HG02870 (cell line): ENCODE results near the gene EI24.

Experiments
- ATAC-seq: cut with Tn5 transposase; IDR thresholded peaks from one replicate; pipeline ENCODE4 v1.9.1; 2021; ENCODE audit warnings: mild to moderate bottlenecking, moderate library complexity; ENCODE audit not compliant: unreplicated experiment

Gene EI24

DNA sequence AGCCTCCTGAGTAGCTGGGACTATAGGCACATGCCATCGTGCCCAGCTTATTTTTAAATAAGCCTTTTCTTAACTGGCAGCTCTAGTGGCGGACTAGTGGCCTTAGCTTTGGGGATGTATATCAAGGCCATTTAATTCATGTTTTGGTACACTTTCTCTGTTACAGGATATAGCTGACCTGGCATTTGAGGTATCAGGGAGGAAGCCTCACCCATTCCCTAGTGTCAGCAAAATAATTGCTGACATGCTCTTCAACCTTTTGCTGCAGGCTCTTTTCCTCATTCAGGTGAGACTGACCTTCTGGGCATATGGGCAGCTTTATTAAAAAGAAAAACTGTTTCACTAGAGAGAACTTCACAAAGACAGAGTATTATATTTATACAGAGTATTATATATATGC, 9.5 kb downstream of the EI24 start:
- no peak for ATAC-seq

DNA sequence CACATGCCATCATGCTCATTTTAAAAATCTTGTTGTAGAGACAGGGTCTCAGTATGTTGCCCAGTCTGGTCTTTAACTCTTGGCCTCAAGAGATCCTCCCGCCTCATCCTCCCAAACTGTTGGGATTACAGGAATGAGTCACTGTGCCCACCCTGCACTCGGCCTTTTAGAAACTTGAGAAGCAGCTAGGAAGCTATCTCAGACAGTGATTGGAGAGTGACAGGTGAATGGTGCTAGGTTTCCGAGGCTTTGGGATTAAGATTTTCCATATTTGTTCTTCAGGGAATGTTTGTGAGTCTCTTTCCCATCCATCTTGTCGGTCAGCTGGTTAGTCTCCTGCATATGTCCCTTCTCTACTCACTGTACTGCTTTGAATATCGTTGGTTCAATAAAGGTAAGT, 10.5 kb downstream of the EI24 start:
- no peak for ATAC-seq

DNA sequence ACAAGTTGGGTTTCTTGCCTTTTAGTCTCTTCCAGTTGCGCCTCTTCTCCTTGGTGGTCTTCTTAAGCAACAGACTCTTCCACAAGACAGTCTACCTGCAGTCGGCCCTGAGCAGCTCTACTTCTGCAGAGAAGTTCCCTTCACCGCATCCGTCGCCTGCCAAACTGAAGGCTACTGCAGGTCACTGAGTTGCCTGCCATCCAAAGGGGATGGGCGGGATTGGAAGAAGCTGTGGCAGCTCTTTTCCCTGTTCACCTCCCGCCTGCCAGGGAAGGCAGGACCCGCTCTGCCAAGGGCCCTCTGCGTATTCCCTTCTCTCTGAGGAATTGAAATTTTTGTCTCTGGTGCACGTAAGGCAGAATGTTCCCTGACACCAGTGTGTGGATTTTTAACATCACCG, 14.2 kb downstream of the EI24 start:
- ATAC-seq = no peak

DNA sequence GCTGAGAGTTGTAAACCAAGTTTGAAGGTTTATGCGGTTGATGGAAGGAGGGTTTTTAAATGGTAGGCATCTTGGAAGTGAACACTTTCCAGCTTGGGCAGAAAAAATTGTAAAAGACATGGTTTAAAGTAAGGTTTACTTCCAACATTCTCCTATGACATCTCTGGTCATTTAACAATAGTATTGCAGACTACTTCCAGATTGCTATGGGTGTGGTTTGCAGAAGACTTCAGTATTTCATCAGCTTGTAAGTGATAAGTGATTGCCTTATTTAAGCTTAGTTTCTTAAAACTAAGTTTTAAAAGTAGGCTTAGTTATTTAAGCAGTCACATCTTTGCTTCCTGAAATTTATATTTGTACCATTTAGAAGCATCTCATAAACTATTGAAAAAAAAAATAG, 16.2 kb downstream of the EI24 start:
- no peak for ATAC-seq

DNA sequence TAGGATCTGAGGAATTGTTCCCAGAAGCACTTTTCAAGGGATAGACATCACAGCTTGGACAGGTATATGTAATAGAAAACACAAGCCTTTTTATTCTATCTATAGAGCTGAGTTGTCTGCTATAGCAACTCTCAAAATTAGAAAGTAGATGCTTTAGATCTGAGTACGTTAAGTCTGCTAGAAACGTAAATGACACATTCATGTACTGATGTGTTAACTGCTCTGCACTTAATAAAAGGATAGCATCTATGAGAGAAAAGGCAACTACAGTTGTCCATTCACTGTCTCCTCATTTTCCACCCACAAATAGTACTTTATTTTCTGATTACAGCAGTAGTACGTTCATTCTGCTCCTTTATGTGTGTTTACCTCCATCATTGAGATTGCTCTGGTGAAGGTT, 17.3 kb downstream of the EI24 start:
- no peak for ATAC-seq

DNA sequence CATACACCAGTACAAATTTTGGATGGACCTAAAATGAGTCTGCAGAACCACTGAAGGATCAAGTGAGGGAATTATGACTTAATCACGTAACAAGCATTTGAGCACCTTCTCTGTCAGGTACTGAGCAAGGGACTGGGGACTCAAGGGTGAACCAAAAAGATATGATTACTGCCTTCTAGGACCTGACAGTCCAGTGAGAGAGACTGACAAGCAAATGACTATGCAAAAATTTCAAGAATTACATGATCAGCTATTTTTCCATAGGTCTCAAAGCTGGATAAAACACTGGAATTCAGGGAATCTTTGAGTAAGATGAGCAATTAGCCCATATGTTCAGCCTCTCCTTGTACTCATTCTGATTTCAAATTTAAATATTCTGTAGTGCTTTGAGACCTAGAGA, 18.2 kb downstream of the EI24 start:
- no peak for ATAC-seq

DNA sequence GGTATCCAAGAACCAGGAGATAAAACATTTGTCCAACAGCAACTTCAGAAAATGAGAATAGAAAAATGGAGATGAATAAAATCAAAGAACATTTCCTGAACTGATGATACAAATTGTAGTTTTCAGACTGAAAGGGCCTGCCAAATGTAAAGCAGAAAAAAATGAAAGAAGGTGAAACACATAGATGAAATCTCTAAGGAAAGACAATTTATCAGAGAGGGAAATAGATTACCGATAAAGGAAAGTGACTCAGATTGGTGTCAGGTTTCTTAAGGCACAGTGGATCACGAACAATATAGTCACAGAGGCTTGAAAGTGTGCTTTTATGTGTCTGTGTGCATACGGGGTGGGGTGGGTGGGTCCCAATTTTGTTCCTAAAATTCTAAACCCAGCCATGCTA, 19.2 kb downstream of the EI24 start:
- ATAC-seq = no peak

DNA sequence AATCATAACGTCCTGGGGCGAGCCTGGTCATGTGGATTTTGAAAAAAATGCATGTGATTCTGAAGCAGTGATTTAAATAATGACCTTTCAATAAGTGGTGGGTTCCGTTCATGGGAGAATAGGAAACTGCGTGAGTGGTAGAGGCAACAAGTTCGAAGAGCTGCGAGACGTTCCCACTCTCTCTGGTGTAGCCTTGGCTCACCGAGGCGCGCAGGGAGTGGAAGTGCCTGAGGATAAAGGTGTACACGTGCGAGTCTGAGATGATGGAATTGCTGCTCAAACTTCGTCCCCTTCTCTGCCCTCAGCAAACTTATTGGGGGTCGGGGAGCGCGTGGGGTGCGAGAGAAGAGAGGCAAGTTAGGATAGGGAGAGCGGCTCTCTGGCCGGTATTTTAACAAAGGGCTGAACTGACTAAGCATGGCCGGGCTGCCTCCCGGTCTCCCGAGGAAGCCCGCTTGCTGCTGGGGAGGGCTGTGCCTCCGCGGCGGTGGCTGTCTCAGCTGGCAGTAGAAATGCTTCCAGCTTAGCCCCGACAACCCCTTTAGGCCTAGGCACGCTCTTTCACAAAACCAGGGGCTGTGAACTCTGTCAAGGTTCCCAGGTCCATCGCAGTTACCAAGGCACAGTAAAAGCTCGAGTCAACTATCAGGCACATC, 22.5 kb downstream of the EI24 start:
- ATAC-seq = peak; percentile 10

DNA sequence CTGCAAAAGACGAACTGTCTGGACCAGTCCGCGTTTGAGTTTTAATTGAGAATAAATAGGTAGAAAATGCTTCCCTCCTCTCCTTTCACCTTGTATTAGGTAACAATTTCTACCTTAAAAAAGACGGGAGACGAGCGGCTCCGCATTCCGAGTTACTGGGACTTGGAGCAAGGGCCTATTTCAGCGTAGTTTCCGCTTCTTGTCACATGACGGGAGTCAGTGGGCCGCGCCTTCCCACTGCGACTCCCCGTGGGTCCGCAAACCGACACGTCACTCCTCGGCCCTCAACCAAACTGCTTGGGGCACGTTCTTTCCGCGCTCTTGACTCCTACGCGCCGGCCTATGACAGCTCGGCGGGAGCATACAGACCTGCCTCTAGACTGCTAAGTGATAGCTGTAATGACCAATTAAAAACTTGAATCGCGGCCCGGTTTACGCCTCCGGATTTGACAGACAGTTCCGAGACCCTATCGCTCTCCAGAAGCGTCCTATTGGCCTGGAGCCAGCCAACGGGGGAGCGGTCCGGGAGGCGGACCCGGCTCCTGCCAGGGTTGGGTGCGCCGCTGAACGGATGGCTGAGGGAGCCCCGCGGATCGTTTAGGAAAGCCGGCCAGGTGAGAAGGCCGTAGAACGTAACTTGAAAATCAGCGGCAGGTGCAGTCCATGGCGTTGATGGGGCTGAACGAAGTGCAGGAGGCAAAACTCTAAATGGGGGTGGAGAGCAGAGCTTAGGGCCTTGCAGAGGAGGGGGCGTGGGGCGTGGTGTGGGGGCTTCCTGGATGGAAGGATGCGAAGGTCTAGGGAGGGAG, 23.2 kb downstream of the EI24 start, which contains the start of gene STT3A:
Gene STT3A, plus strand, starts transcription at position 548 of the 809 bp plus-strand sequence. CDS start 3,064 bp downstream, outside the sequence.
- ATAC-seq = peak; percentile 95

DNA sequence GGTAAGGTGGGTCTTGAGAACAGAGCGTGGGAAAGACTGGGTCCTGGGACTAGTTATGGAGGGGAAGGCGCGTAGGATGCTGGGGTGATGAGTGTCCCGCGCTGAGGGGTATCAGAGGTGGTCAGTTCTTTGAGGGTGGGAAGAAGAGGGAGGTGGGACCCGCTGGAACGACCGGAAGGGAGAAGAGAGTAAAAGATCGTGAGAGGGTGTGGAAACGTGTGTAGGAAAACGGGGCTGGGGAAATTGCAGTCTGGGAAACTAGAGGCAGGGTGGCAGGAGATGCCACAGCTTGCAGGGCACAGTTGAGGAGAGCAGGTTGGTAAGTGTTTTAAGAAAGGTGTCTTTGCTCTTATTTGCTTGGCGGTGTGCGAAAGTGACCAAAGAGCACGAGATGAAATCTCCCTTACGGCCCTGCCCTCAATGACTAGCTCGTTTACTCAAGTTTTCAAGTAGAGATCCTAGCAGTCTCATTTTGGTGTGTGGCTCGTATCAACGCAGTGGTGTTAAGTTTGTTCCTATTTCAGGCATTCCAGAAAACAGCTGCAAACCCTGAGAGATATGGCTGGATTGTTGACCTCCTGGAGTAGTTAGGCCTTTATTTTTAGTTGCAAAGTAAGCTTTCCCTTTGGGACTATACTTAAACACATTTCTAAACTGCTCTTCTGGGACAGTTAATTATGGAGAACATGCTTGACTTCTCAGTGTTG, 24.0 kb downstream of the EI24 start:
- no peak for ATAC-seq

DNA sequence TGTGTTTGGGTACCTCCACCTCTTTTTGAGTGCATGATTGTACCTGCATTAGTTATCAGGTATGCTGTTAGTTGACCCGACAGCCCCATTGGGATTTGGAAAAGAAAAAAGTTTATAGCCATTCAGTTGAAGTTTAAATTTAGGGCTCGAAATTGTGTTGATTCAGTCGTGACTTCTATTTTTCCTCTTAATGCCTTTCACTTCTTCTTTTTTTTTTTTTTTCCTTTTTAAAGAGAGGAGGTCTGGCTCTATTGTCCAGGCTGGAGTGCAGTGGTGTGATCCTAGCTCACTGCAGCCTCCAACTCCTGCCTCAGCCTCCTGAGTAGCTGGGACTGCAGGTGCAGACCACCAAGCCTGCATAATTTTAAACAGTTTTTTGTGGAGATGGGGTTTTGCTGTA, 25.7 kb downstream of the EI24 start:
- ATAC-seq = no peak

DNA sequence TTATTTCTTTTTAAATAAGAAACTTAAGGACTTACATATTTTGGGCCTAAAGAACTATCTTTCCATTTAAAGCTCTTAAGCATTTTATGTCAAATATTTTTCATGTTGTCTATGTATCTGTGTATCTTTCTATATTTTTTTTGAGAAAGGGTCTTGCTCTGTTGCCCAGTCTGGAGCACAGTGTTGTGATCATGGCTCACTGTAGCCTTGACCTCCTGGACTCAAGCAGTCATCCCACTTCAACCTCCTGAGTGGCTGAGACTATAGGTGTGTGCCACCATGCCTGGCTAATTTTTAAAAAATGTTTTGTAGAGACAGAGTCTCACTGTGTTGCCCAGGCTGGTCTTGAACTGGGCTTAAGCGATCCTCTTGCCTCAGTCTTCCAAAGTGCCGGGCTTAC, 31.4 kb downstream of the EI24 start:
- ATAC-seq = no peak

DNA sequence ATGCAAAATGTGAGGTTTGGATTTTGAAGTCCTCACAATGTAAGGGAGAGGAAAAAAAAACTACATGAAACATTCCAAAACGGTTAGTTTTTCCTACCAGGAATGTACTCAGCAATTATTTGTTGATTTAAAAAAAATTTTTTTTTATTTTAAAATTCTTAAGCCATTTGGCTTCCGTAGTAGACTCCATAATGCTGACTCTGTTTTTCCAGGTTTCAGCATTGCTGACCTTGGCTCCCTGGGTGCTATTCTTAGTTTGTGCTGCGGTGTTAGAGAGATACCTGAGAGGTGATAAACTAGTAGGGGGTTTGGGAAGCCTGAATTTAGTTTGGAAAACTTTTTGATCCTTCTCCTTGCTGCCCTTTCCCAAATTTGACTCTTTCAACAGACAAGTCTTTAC, 33.9 kb downstream of the EI24 start:
- ATAC-seq = no peak

DNA sequence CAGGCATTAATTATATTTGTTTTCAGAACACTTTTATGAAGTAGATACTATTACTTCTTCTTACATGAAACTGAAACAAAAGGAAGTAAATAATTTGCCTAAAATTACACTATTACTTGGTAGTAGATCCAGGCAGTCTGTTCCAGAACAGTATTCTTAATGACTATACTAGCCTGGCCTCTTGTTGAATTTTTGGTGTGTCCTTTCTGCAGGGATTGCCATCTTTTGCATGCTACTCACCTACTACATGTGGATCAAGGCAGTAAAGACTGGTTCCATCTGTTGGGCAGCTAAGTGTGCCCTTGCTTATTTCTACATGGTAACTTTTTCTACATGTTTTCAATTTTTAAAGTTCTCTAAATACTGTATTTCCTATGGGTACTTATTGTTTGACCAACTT, 36.1 kb downstream of the EI24 start:
- no peak for ATAC-seq

DNA sequence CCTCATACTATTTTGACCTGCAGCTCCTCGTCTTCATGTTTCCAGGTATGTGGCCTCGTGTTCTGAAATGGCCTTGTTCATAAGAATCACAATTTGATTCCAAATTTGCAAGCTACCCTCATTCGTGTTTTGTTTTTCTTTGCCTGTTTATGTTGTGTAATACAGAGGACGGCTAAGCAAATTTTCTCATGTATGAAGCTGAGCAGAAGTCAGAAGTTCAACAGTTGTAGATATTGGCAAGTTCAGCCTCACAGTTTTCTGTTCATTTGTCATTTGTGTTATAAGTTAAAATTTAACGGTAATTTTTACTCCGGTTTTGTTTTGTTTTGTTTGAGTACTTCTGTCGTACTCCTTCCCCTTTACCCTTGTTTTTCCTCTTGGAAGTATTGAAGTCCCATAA, 40.3 kb downstream of the EI24 start:
- ATAC-seq = no peak

DNA sequence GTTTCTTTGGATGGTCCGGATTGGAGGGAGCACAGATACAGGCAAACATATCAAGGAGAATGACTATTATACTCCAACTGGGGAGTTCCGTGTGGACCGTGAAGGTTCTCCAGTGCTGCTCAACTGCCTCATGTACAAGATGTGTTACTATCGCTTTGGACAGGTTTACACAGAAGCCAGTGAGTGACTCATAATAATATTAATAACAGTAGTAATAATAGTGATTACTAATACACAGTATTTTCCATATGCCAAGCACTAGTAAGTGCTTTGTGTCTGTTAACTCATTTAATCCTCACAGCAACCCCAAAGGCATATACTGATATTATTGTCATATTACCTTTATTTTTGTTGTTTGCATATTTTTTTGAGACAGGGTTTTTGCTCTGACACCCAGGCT, 49.1 kb downstream of the EI24 start:
- no peak for ATAC-seq

DNA sequence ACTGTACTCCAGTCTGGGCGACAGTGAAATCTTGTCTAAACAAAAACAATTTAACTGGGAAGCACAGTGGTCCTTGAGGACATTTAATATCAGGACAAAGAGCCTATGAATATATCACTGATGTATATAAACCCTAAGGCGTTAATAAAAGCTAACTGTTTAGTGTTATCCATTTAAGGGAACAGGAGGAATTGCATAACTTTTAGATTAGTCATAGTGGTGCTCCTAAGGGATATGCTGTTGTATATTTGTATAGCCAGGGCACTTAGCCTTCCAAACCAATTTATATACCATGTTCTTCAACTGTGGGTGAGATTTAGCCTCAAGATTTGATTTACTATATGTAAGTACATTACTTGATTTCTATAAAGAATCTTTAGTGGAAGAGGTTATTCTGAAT, 52.7 kb downstream of the EI24 start:
- no peak for ATAC-seq

DNA sequence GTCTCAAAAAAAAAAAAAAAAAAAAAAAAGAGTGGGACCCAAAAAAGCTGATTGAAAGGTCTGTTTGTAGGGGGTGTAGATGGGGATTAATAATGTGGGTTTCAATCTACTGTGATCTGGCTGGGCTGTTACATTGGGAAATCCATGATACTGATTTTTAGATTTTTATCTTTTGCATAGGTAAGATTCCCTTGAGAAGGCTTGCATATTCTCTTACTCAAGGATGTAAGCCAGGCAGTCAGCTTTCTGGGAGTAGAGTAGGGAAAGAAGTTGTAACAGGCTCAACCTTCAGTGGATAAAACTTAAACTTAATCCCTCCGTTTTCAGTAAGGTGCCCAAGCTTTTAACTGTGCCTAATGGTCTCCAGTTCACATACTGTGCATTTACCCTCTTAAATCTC, 53.8 kb downstream of the EI24 start:
- ATAC-seq = no peak

DNA sequence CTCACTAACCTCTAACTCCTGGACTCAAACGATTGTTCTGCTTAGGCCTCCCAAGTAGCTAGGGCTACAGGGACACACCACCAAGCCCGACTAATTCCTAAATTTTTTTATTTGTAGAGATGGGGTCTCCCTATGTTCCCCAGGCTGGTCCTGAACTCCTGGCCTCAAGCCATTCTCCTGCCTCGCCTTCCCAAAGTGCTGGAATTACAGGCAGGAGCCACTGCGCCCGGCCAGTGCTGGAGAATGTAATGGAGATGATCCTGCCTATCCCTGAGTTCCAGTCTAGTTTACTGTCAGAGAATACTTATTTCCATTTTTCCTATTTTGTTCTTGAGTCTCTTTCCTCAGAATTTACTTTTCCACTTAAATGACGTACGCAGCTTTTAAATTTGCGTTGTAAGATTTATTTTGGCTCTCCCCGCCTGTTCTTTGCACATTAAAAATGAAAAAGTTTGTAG, 55.5 kb downstream of the EI24 start, which contains the start of gene CHEK1:
Gene CHEK1, plus strand, starts transcription at position 408 of the 458 bp plus-strand sequence. CDS start 1,606 bp downstream, outside the sequence.
- ATAC-seq = no peak

DNA sequence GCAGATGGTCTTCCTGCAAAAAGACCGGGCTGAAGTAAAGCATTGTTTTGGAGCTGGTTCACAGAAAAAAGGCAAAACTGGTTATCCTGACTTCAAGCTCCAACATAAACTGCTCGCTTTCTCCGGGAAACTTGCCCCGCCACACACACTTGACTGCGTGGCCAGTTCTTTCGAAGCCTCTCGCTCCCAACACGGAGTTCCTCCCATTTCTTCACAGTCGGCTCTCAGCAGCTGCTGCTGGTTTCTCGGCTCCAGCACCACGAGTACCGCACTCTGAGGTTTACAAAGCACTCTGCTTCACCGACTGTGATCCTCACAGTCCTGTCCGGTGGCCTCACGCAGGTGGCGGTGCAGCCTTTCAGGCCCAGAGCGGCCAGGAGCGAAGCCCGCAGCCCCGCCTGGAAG, 56.0 kb downstream of the EI24 start:
- no peak for ATAC-seq

DNA sequence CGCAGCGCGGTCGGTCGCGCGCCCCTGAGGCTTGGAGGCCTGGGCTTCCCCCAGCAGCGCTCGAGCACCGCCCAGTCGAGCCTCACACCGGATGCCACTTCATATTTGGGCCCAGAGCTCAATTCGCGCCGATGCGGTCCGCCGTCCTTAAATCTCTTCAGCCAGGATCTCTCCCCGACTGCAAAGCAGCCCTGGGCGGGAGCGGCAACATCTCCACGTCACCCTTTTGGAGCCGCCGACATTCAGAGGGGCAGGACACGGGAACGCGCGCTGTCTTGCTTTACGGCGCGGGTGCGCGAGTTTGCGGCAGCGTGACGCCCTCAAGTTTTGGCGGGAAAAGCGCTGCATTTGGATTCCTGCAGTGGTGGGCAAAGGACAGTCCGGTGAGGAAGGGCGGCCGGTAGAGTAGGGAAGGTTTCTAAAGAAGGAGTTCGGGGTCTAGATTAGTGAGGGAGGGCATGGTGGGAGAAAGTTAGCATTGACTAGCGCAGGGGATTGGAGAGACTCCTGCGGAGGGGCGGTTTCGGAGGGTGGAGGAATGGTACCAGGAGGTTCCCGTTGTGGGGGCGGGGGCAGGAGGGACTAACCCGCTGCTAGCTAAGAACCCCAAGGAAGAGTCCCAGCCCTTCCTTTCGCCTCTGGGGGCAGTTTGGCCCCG, 56.5 kb downstream of the EI24 start:
- ATAC-seq = peak; percentile 79
